GM12801 (cell line): ENCODE results near the gene ZSCAN16.
"Not testable (repeated sequence)": the region's sequence is repeated elsewhere in the genome, so short reads cannot be mapped to it uniquely, and the experiment has no call there.

Experiments used
- CTCF ChIP-seq: IDR thresholded peaks from one replicate; pipeline ENCODE4 v1.5.1; 2011; ENCODE audit warnings: control low read depth; ENCODE audit not compliant: insufficient read length; ENCODE audit errors: extremely low read depth

Gene ZSCAN16

DNA sequence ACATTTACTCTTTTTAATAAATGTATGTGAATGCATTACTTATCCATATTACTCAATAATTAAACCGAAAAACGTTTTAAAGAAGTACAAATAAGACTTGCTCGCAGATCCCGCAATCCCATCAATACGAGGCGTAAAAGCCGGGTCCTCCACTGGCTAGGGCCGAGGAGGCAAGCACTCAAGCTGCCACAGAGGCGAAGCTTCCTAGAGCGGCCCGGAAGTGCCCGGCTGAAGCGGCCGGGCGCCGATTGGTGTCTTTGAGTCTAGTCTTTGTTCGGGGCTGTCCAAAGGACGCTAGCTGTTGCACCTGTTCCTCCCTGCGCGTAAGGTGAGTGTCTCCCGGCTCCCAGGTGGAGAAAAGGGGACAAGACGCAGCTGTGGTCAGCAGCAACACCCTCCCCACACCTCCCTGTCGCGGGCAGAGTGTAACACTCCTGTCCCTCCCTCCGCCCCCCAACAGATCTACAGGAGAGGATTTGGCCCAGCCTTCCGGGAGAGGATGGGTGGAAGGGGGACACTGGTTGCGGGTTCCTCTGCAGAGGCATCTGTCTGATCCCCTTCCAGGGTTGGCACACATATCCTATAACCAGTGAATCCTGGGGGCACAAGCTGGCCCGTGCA lies at the start of gene ZSCAN16:
ZSCAN16 (plus strand) TSS at position 260 of the 621 bp plus-strand sequence. CDS start 835 bp downstream, outside the sequence.
- TF ChIP-seq CTCF = no peak

- no peak for TF ChIP-seq CTCF
These were observed 46.4 kb upstream of the ZSCAN16 start for GRCh38 chr6:28078050-28078449.

GRCh38 chr6:28078836-28079235 lies 45.6 kb upstream of the ZSCAN16 start:
- no peak for TF ChIP-seq CTCF

DNA sequence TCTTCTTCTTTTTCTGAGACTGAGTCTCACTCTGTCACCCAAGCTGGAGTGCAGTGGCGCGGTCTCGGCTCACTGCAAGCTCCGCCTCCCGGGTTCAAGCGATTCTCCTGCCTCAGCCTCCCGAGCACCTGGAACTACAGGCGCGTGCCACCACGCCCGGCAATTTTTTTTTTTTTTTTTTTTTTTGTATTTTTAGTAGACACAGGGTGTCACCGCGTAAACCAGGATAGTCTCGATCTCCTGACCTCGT lies 44.1 kb upstream of the ZSCAN16 start, which contains the start of gene ZNF165:
ZNF165 (plus strand) TSS at position 188 of the 250 bp plus-strand sequence. CDS start 4,913 bp downstream, outside the sequence.
- TF ChIP-seq CTCF = not testable (repeated sequence)

GRCh38 chr6:28080631-28081485 lies 43.6 kb upstream of the ZSCAN16 start:
- TF ChIP-seq CTCF = no peak

GRCh38 chr6:28081486-28081751 lies 43.0 kb upstream of the ZSCAN16 start:
- TF ChIP-seq CTCF = no peak

- no peak for TF ChIP-seq CTCF
These were observed 41.5 kb upstream of the ZSCAN16 start for GRCh38 chr6:28082939-28083338.
